GM19099 (cell line): Measurements from ENCODE around the gene MLYCD.

Experiments used
- POLR2A ChIP-seq: IDR thresholded peaks from 3 replicates; pipeline ENCODE4 v1.6.1; 2011; ENCODE audit warnings: low read depth; ENCODE audit not compliant: insufficient read length; ENCODE audit errors: extremely low read depth

MLYCD gene

DNA sequence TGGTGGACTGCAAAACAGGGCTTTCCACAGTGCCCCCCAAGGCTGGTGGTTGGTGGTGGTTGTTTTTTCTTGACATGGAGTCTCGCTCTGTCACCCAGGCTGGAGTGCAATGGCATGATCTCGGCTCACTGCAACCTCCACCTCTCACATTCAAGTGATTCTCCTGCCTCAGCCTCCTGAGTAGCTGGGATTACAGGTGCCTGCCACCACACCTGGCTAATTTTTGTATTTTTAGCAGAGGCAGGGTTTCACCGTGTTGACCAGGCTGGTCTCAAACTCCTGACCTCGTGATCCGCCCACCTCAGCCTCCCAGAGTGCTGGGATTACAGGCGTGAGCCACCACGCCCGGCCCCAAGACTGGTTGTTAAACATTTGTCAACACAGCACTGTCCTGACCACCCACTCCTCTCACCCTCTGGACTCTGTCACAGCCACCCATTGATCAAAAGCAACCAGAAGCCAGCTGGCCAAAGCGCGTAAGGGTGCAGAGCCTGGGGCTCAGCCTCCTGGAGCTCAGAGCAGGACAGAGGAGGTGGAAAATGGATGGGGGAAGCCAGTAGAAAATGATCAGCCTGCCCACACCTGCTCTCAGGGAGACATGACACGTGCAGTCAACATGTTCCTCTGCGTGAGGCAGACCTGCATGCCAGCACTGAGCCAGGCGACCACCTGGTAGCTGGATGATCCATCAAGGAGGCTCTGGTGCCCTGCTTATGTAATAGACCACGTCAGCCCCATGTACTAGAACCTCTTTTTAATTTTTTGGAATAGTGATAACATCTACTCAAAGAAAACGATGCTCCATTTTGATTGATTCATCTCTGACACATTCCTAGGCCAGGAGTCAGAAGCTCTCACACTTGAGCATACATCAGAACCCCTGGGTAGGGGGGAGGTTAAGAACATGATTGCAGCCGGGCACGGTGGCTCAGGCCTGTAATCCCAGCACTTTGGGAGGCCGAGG is 39.3 kb downstream of the MLYCD start:
- no peak for TF ChIP-seq POLR2A

DNA sequence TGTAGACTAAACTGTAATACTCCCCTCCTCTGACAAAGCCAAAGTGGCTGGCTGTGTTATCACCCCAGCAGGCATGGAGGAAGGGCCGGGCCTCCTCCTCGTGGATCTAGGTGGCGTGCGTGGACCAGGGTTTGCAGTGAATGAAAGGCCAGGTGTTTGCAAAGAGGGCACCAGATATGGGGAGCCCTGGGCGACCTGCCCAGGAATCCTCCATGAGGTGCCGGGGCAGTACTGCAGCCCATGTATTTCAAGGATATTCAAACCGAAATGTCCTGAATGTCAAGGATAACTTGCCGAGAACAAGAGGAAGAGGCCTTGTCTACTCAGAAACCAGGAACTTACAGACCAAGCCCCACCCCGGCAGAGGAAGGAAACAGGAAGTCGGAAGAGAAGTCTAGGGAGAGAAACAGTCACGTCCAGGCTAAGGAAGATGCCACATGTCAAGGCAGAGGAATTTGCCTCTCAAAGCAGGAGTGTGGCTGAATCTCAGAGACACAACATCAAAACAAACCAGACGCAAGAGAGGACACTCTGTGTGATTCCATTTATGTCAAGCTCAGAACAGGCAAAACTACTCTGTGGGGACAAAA is 40.4 kb downstream of the MLYCD start:
- TF ChIP-seq POLR2A, result no peak

DNA sequence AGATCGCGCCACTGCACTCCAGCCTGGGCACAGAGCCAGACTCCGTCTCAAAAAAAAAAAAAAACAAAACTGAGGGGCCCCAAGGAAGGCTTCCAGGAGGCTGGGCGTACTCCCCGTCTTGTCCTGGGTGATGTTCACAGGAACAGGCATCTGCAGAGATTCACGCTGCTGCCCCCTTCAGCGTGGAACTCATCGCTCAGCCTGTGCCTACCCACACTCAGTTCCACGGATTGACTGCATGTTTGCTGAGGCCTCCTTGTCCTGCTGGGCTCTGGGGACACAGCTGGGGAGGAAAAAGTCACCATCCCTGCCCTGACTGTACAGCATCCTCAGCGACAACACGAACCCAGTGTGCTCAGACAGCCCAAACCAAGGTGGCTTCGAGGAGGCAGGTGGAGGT is 41.2 kb downstream of the MLYCD start:
- no peak for TF ChIP-seq POLR2A

DNA sequence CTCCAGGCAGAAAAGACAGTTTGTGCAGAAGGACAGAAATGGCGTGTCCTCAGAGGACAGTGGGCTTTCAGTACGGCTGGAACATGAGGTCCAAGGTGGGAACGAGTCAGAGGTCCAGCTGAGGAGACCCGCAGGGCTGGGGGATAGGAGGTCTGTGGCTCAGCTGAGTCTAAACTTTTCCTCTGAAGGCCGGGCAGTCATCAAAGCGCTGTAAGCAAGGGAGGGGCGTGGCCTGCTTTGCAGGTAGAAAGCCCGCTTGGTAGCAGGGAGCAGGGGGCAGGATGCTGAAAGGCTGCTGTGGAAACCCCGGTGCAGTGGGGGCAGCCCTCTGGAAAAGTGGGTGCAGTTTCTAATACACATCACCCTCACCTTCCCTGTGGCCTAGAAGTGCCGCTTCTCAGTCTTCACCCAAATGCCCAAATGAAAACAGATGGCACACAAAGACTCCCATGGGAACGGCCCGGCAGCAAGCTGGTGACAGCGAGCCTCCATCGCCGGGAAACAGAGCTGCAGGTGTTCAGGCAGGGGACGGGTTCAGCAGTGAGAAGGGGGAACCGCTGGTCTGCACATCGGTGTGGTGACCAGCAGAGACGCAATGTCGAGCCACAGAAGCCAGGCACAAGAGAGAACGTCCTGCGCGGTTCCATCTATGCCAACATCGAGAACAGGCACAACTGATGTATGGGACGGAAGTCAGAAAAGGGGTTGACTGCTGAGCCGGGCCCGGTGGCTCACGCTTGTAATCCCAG is 41.9 kb downstream of the MLYCD start:
- TF ChIP-seq POLR2A, result no peak

DNA sequence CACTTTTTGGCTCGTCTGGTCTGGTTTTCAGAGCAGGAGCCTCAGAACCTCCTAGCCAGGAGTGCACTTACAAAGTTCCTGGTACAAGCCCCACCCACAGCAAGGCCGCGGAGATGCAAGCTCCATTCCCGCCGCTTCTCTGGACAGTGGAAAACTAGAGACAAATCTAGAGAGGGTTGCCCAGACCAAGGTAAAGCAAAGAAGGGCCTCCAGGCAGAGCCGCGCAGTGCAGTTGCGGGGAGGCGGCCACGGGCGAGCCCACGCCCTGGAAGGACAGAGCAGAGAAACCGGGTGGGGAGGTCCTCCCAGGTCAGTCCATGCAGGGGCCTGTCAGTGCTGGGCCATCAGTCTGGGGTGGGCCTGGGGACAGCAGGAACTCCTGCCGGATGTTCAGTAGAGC is 43.2 kb downstream of the MLYCD start:
- no peak for TF ChIP-seq POLR2A

DNA sequence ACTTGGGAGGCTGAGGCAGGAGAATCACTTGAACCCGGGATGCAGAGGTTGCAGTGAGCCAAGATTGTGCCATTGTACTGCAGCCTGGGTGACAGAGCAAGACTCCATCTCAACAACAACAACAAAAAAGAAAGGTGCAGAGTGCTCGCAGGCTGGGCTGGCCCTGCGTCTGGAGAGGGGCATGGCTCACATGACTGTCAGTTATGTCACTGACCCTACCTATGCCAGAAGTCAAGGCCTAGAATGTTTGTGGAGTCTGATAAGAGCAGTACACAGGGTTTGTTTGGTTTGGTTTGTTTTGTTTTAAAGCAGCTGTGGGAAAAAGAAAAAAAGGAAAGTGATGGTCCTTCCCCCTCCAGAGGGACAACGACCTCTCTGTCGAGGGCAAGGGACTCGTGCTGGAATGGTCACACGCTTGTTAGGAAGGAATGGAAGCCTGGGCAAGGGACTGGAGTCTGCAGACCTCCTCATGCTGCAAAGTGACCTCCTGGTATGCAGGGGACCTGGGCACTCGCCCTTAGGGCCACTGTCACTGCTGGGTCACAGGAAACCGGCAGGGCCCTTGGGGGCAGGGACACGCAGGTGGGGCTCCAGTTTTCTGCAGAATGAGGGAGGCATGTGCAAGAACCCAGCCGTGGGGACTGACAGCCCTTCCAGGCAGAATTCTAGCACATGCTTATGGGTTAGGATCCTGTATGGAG is 44.0 kb downstream of the MLYCD start:
- TF ChIP-seq POLR2A, result no peak

DNA sequence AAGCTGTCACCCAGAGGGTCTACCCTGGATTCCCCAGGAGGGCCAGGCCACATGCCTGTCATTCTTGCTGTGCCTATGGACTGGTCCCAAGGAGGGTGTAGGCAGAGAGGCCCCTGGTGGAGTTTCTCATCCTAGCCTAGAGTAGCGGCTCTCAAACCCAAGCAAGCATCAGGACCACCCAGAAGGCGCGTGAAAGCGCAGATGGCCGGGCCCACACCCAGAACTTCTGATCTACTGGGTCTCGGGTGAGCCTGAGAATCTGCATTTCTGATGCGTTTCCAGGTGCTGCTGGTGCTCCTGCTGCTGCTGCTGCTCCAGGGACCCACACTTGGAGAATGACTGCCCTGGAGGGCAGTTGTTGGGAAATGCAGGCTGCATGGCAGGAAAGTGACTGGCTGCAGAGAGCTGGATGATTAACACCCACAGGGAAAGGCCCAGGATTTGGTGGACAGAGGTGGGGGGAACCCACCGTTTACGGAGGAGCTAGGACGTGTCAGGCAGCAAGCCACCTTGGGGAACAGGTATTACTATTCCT is 44.7 kb downstream of the MLYCD start:
- no peak for TF ChIP-seq POLR2A

DNA sequence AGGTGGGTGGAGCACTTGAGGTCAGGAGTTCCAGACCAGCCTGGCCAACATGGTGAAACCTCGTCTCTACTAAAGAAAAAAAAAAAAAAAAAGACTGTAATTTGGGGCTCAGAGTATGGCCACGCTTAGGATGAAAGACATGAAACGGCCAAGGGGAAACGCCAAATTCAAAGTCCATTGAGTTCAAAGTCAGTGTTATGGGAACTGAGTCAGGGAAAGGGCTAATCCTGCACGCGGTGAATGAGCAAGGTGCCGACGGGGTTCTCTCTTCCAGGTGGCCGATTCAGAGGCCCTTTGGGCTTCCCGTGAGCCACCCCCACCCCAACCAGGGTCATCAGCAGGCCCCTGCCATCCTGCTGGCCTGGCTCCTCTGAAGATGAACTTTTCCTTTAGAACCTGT is 46.7 kb downstream of the MLYCD start:
- TF ChIP-seq POLR2A, result no peak

DNA sequence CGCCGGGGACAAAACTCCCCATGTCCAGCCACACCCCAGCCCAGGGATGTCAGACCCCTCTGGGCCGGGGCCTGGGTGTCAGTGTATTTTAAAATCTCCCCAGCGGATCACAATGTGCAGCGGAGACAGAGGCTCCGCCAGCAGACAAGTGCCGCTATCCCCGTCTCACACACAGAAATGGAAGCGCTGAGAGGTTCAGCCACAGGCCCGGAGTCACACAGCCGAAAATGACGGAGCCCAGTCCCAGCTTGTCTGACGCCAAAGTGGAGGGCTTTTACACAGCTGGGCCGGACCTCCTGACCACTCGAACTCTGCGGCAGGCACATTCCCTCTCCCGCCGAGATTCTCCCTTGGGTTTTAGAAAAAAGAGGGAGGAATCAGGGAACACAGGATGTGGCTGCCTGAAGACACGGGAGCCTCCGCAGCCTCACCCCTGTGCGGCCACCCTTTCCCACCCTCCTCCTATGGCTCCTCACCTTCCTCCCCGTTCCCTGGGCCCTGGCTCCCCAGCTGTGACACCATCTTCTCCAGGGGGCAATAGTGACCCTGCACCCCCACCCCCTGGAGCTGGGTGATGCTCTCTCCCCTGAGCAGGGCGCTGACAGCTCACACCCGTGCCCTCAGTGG is 47.4 kb downstream of the MLYCD start:
- no peak for TF ChIP-seq POLR2A

DNA sequence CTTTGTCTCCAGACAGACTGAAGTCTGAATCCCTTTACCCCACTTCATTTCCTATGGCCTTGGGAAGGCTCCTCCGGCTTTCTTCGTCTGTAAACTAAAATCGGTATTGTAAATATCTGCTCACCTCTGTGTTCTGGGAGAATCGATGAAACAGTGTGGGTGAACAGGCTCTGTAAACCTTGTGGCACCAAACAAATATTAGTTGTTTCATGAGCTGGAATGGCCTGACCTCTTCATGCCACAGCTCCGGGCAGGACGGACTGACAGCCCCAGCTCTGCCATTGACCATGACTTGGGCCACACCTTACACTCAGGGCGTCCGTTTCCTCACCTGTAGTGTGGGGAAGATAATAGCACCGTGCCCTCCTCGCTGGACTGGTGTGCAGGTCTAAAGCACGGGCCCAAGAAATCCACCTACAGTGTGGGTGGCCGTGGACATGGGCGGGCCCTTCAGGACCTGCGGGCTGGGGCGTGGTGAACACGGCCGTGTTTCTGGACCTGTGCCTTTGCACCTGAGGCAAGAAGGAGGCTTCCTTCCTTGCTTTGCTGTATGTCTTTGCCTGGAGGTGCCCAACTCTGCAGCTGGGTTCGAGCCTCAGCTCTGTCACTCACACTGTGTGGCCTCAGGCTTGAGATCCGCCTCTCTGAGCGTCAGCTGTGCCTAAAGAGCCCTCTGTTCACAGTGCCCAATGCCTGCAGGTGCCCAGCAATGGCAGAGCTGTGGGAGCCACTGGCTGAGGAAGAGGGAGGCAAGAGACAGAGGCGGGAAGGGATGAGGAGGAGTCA is 48.1 kb downstream of the MLYCD start:
- no peak for TF ChIP-seq POLR2A

DNA sequence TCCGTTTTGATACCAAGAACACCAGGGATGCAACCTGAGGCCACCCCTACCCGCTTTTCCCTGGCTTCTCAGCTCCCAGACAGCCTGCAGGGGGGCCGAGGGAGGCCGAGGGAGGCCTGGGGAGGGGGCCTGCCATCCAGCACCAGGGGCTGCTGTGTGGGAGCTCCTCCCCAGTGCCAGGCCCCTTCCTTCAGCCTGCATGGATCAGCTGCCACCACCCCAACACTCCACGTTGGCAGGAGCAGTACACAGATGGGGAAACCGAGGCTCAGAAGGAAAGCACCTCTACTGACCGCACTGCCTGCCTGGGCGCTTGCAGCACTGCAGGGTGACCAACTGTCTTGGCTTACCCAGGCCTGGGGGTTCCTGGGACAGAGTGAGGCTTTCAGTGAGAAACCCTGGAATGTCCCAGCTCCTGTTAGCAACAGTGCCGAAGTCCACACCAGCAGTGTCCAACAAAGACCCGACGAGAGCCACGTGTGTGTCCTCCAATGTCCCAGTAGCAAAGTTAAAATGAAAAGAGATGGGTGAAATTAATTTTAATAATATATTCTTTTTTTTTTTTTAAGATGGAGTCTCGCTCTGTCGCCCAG is 48.8 kb downstream of the MLYCD start:
- TF ChIP-seq POLR2A, result no peak

DNA sequence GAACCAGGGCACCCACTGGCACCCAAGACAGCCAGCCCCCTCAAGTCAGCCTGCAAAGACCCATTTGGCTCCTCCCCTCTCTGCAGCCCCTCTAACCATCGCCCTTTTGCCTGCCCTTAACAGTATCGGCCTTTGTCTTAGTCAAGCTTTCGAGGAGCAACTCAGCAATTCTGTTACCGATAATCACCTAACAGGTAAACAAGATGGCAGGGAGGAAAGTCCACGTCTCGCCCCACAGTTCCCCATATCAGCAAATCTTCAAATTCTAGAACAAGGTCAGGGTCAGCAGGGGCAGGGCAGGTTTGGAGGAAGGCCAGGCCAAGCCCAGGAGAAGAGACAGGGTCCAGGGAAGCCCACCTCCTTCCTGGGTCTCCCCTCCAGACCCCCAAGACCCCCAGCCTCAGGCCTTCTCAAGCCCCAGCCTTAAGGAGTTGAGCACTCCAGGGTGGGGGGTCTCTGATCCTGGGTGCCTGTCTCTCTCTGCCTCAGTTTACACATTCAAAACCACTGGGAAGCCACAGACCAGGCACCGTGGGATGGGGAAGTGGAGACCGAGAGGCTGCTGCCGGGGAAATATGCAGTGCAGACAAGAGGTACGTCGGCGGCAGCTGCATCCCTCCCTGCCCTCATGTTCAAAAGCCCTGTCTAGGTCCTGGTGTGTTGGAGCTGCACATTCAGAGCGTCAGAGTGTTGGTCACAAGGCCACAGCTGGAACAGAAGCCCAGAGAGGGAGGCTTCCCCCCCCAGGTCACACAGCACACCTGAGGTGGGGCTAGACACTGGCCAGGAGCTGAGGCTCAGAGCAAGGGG is 50.2 kb downstream of the MLYCD start:
- no peak for TF ChIP-seq POLR2A

DNA sequence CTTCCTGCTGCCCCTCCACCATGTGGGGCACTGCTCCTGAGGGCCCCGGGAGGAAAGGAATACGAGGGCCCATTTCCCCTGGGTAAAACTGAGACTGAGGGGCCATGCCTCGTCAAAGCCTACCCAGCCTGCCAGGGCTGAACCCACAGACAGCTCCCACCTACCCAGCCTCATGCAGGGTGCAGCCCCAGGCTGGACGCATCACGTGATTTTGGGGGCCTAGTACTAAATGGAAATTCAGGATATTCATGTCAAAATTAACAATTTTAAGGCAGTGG is 50.7 kb downstream of the MLYCD start:
- TF ChIP-seq POLR2A, result no peak

DNA sequence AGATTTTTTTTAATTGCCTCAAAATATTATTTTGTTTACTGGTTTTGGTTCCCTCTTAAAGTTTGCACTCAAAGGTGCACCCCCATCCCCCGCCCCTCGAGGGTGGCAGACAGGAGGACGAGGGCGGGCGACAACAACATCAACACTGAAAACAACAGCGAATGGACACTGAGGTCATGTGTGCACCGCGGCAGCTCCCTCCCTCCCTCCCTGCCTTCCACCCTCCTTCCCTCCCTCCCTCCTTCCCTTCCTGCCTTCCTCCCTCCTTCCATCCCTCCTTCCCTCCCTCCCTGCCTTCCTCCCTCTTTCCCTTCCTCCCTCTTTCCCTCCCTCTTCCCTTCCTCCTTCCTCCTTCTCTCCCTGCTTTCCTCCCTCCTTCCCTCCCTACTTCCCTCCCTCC is 52.6 kb downstream of the MLYCD start:
- no peak for TF ChIP-seq POLR2A
